ENCODE data around the gene TUNAR.

- TF ChIP-seq CTCF (IDR thresholded peaks at IDR 0.05): no peak
- TF ChIP-seq ZFX (IDR thresholded peaks at IDR 0.05; ENCODE audit: borderline replicate concordance): no peak
Measured at GRCh38 chr14:95858893-95859292, 17.7 kb upstream of the TUNAR start.
